Body of pancreas (tissue), 4 donors: ENCODE results near the gene EFCAB11.

Experiments
- CTCF ChIP-seq, 7 experiments: fragments of 450-650 bp in 4 of 7; fragments of 200-600 bp in 3 of 7; sonication (generic) in 3 of 7; IDR thresholded peaks; one replicate each; pipeline ENCODE4 v1.5.1; 2016 to 2019; ENCODE audit warnings: antibody characterized with exemption in 7 of 7
- POLR2A ChIP-seq, 3 donors: fragments of 450-650 bp; IDR thresholded peaks; one replicate each; pipeline ENCODE4 v1.6.1; 2016; ENCODE audit warnings: antibody characterized with exemption in 3 of 3, mild to moderate bottlenecking in 2 of 3

GRCh38 chr14:89933002-89933401, 21.5 kb downstream of the EFCAB11 start:
- TF ChIP-seq CTCF (IDR thresholded peaks at IDR 0.05) (no peak), POLR2A (IDR thresholded peaks at IDR 0.05) (no peak)
